Spleen (tissue), 11 donors: ENCODE results near the gene P2RX6. TPM values are rescaled to one million over a fixed set of nuclear protein-coding genes. Genes with fewer than 3 reads are reported as not detected.

Experiments used
- DNase-seq: peaks from one replicate; pipeline ENCODE4 v3.0.0-alpha.2; 2020
- H3K27ac ChIP-seq, 8 donors: fragments of 200-600 bp; sonication (generic) in 7 of 8; 1 replicate in 4 of 8; 2 replicates in 4 of 8; pipeline versions ENCODE4 v1.5.0 to v1.8.0; 2016 to 2021; ENCODE audit warnings: inconsistent platforms in 4 of 8, mild to moderate bottlenecking in 4 of 8, moderate library complexity in 1 of 8
- H3K27me3 ChIP-seq, 7 donors: fragments of 200-600 bp; sonication (generic) in 6 of 7; replicated peaks in 1 of 7; 1 replicate in 4 of 7; 2 replicates in 3 of 7; pipeline versions ENCODE4 v1.5.0 to v1.8.0; 2016 to 2021; ENCODE audit warnings: inconsistent platforms in 3 of 7, mild to moderate bottlenecking in 1 of 7
- H3K36me3 ChIP-seq, 6 donors: fragments of 200-600 bp; sonication (generic) in 5 of 6; 1 replicate in 4 of 6; 2 replicates in 2 of 6; pipeline versions ENCODE4 v1.5.0 to v1.8.0; 2016 to 2021; ENCODE audit warnings: inconsistent platforms in 2 of 6
- H3K4me1 ChIP-seq, 6 donors: fragments of 200-600 bp; sonication (generic) in 5 of 6; 1 replicate in 3 of 6; 2 replicates in 3 of 6; pipeline versions ENCODE4 v1.5.0 to v1.8.0; 2016 to 2021; ENCODE audit warnings: inconsistent platforms in 3 of 6
- H3K4me3 ChIP-seq, 8 donors: fragments of 200-600 bp; sonication (generic) in 7 of 8; 1 replicate in 4 of 8; 2 replicates in 4 of 8; pipeline versions ENCODE4 v1.5.0 to v1.8.0; 2016 to 2021; ENCODE audit warnings: inconsistent platforms in 4 of 8, mild to moderate bottlenecking in 4 of 8, moderate library complexity in 2 of 8
- H3K9me3 ChIP-seq, 8 donors: fragments of 200-600 bp; sonication (generic) in 7 of 8; 1 replicate in 4 of 8; 2 replicates in 4 of 8; pipeline versions ENCODE4 v1.5.0 to v1.8.0; 2016 to 2021; ENCODE audit warnings: inconsistent platforms in 4 of 8
- CTCF ChIP-seq, 11 experiments: fragments of 200-600 bp in 7 of 11; fragments of 450-650 bp in 4 of 11; sonication (generic) in 4 of 11; IDR thresholded peaks in 8 of 11; conservative IDR thresholded peaks in 3 of 11; 1 replicate in 7 of 11; 2 replicates in 4 of 11; pipeline versions ENCODE4 v1.4.0 to v1.8.0; 2016 to 2021; ENCODE audit warnings: antibody characterized with exemption in 11 of 11, inconsistent platforms in 4 of 11, mild to moderate bottlenecking in 1 of 11
- POLR2A ChIP-seq, 3 donors: fragments of 450-650 bp; IDR thresholded peaks; one replicate each; pipeline ENCODE4 v1.5.1; 2017; ENCODE audit warnings: antibody characterized with exemption in 3 of 3, mild to moderate bottlenecking in 1 of 3
- POLR2AphosphoS5 ChIP-seq, 3 donors: sonication (generic); formaldehyde crosslinking; IDR thresholded peaks; one replicate each; pipeline ENCODE4 v1.5.1; 2017; ENCODE audit warnings: antibody characterized with exemption in 3 of 3
- WGBS, 5 donors: extraction: QIAGEN DNeasy Blood & Tissue Kit in 3 of 5; methylation state at CpG; one replicate each; pipeline versions ENCODE4 v1.1.5 to v1.1.7; 2013 to 2018; 5-methylcytosine and 5-hydroxymethylcytosine counted together
- intact Hi-C: fragments of 100-400 bp; cut with DNase I; formaldehyde crosslinking; loops from one replicate; pipeline ENCODE4 v1.15.0; 2023; ENCODE audit warnings: low total_unique reads
- polyA plus RNA-seq, 3 donors: library from polyadenylated mRNA; stranded (reverse); fragments of 200-250 nt; gene quantifications; one replicate each; pipeline ENCODE4 v1.2.1, GENCODE V29; 2013
- total RNA-seq, 7 donors: library from RNA; depleted of rRNA in 3 of 7; stranded (reverse); fragments of >200 nt in 3 of 7; fragmentation: NEBNext Ultra II Directional in 4 of 7; extraction: Animal tissue kit (Norgen Biotek cat#: 25700) in 4 of 7; gene quantifications; one replicate each; pipeline versions ENCODE4 v1.1.0 to v1.2.1, GENCODE V29; 2016 to 2021
- donor health status: healthy with polysubstance abuse.
- donor health status: DM: no; HTN: no; CAD: no; lungs with moderate emphysema.
- donor health status: DM: no; HTN: no; CAD: no.
- donor health status: Bipolar disorder and iron deficiency.
- donor health status: healthy.
- donor health status: DM: no; HTN: no; CAD: no.
- donor health status: DM: yes; HTN: yes; CAD: no.

P2RX6 gene
- total and polyA plus RNA-seq, 10 donors: 0.86 to 14.4 (median 4.4) TPM

DNA sequence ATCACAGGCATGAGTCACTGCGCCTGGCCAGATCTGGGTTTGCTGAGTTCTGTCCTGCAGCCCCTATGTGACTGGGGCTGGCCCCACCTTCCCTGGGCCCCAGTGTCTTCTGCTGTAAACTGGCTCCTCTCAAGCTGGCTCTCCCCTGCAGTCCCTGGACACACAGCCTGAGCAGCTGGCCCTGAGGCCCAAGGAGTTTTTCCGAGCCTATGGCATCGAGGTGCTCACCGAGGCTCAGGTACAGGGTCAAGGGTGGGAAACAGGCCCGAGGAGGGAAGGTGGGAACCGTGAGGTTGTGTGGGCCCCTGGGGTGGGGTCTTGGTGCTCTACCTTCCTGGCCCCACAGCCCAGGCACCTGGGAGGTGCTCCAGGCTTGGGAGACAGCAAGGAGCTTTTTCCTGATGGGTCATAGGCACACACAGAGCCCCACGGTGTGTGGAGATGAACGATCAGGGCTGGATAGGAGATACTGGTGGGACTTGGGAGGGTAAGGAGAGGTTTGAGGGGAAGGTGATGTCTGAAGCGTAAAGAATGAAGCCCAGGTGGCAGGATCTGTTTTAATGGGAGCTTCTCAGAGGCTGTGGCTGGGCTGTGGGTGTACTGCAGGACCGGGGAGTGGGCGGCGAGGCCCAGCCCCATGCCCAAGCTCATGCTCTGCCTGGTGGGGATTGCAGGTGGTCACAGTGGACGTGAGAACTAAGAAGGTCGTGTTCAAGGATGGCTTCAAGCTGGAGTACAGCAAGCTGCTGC is 39.2 kb upstream of the P2RX6 start:
- no peak for DNase-seq
- intact Hi-C loops: no loop called here
- H3K27ac ChIP-seq: no peak overlapping the region
- no peaks in the 10 kb centered on the region for H3K36me3 ChIP-seq
- H3K9me3 ChIP-seq: peaks cover 0 to 13% (median 8%) of the 10 kb centered on the region in 8 donors
- no peak overlapping the region for H3K4me3 ChIP-seq
- TF ChIP-seq CTCF (IDR thresholded peaks at IDR 0.05 in 8 of 11, conservative IDR thresholded peaks at IDR 0.05 in 3 of 11): no peak
- TF ChIP-seq POLR2AphosphoS5 (IDR thresholded peaks at IDR 0.05): no peak
- TF ChIP-seq POLR2A (IDR thresholded peaks at IDR 0.05): no peak
- H3K4me1 ChIP-seq: peaks cover 6 to 44% (median 28%) of the 10 kb centered on the region in 6 donors
- no peaks in the 10 kb centered on the region for H3K27me3 ChIP-seq
- WGBS, 5 donors: 83 to 88% (median 85%) methylated on average over 14 of the region's 14 CpGs

- H3K9me3 ChIP-seq: peaks cover 0 to 13% (median 8%) of the 10 kb centered on the region in 8 donors
- WGBS, 5 donors: 72 to 86% (median 82%) methylated on average over 17 to 24 of the region's 24 CpGs
- intact Hi-C loops: no loop called here
Observed at GRCh38 chr22:20976291-20976877, 38.6 kb upstream of the P2RX6 start.

GRCh38 chr22:20977019-20977418 is 37.9 kb upstream of the P2RX6 start:
- Histone ChIP-seq H3K4me3 (no peak overlapping the region), H3K4me1 (peaks cover 13 to 45% (median 33%) of the 10 kb centered on the region in 6 donors), H3K36me3 (no peaks in the 10 kb centered on the region), H3K27me3 (no peaks in the 10 kb centered on the region), H3K27ac (no peak overlapping the region), H3K9me3 (peaks cover 0 to 13% (median 8%) of the 10 kb centered on the region in 8 donors)
- TF ChIP-seq POLR2A (IDR thresholded peaks at IDR 0.05): no peak
- no peak for TF ChIP-seq POLR2AphosphoS5 (IDR thresholded peaks at IDR 0.05)
- TF ChIP-seq CTCF (IDR thresholded peaks at IDR 0.05 in 8 of 11, conservative IDR thresholded peaks at IDR 0.05 in 3 of 11): no peak
- 78 to 87% (median 83%) methylated on average over 7 to 11 of the region's 11 CpGs for WGBS, 5 donors
- intact Hi-C loops: no loop called here
- DNase-seq: no peak

More at GRCh38 chr22:20976291-20976877, 38.6 kb upstream of the P2RX6 start:
- TF ChIP-seq POLR2AphosphoS5 (IDR thresholded peaks at IDR 0.05): no peak
- H3K36me3 ChIP-seq: no peaks in the 10 kb centered on the region
- no peaks in the 10 kb centered on the region for H3K27me3 ChIP-seq
- no peak for DNase-seq
- no peak overlapping the region for H3K4me3 ChIP-seq
- peaks cover 11 to 47% (median 34%) of the 10 kb centered on the region in 6 donors for H3K4me1 ChIP-seq
- H3K27ac ChIP-seq: no peak overlapping the region

- Histone ChIP-seq H3K9me3 (peaks cover 0 to 13% (median 8%) of the 10 kb centered on the region in 8 donors), H3K27ac (no peak overlapping the region), H3K4me3 (no peak overlapping the region), H3K4me1 (peaks cover 8 to 44% (median 31%) of the 10 kb centered on the region in 6 donors), H3K36me3 (no peaks in the 10 kb centered on the region), H3K27me3 (no peaks in the 10 kb centered on the region)
- 85 to 96% (median 90%) methylated on average over 13 to 17 of the region's 17 CpGs for WGBS, 5 donors
- DNase-seq: no peak
- intact Hi-C loops: no loop called here
- no peak for TF ChIP-seq POLR2A (IDR thresholded peaks at IDR 0.05)
- TF ChIP-seq POLR2AphosphoS5 (IDR thresholded peaks at IDR 0.05): no peak
- TF ChIP-seq CTCF (IDR thresholded peaks at IDR 0.05 in 8 of 11, conservative IDR thresholded peaks at IDR 0.05 in 3 of 11): no peak
Observed at GRCh38 chr22:20977516-20978170, 37.3 kb upstream of the P2RX6 start.
